Endothelial cell of umbilical vein (primary cell): Measurements from ENCODE around the gene COLEC11. TPM values are rescaled to one million over a fixed set of nuclear protein-coding genes. Genes with fewer than 3 reads are reported as not detected.

Source experiments
- BruUV-seq: library from RNA; stranded (reverse); fragments of 400-500 nt; replicated peaks from 2 replicates; lab custom pipeline; 2021; lab: Mats Ljungman, UMichigan
- CTCF ChIA-PET: fragments of 300-600, 350-600 bp; sonication (Branson Sonifier 250); formaldehyde crosslinking; loops from one replicate; lab custom pipeline; 2021; ENCODE audit warnings: antibody characterized with exemption, inconsistent platforms; lab: Charles Lee
- POLR2A ChIA-PET: fragments of 300-600, 350-600 bp; sonication (Branson Sonifier 250); formaldehyde crosslinking; loops from one replicate; lab custom pipeline; 2021; ENCODE audit warnings: antibody characterized with exemption, inconsistent platforms; lab: Charles Lee
- DNase-seq: peaks from one replicate; pipeline ENCODE4 v3.0.0-alpha.2; 2011; ENCODE audit warnings: low read depth, low spot score
- FAIRE-seq: peaks from 2 replicates; lab custom pipeline; 2011; peaks lifted over from hg19 to GRCh38; lab: Jason Lieb, UNC
- H2AFZ ChIP-seq: 2 replicates; pipeline ENCODE4 v1.6.0; 2012; ENCODE audit warnings: low read depth, low read length, control low read depth, inconsistent platforms
- H3K27ac ChIP-seq: 2 replicates; pipeline ENCODE4 v1.5.1; 2011; ENCODE audit warnings: low read depth, mild to moderate bottlenecking, control low read depth, low read length, moderate library complexity; ENCODE audit not compliant: insufficient read depth
- H3K27me3 ChIP-seq, 2 experiments: 2 replicates each; pipeline versions ENCODE4 v1.6.0 to v1.6.1; 2011; ENCODE audit warnings: low read length in 2 of 2, mixed read lengths in 1 of 2; ENCODE audit not compliant: control insufficient read depth in 2 of 2, insufficient read depth in 2 of 2
- H3K36me3 ChIP-seq, 2 experiments: 2 replicates in 1 of 2; 3 replicates in 1 of 2; pipeline ENCODE4 v1.5.1; 2011; ENCODE audit warnings: low read length in 2 of 2, mild to moderate bottlenecking in 1 of 2, moderate library complexity in 1 of 2; ENCODE audit not compliant: control insufficient read depth in 2 of 2, insufficient read depth in 2 of 2; ENCODE audit errors: extremely low read depth in 1 of 2
- H3K4me1 ChIP-seq: 3 replicates; pipeline ENCODE4 v1.5.1; 2011; ENCODE audit warnings: mild to moderate bottlenecking, low read length; ENCODE audit not compliant: control insufficient read depth, insufficient read depth; ENCODE audit errors: extremely low read depth
- H3K4me2 ChIP-seq: 2 replicates; pipeline ENCODE4 v1.6.1; 2011; ENCODE audit warnings: low read length, control low read depth, mixed read lengths; ENCODE audit not compliant: insufficient read depth
- H3K4me3 ChIP-seq, 3 experiments: fragments of 200-600 bp in 1 of 3; sonication (generic), shearing (Covaris generic) in 1 of 3; replicated peaks in 1 of 3; 2 replicates each; pipeline ENCODE4 v1.5.1; 2011 to 2016; ENCODE audit warnings: control low read depth in 3 of 3, low read length in 3 of 3, mild to moderate bottlenecking in 2 of 3, inconsistent platforms in 1 of 3, low read depth in 1 of 3, moderate library complexity in 1 of 3; ENCODE audit not compliant: insufficient read depth in 1 of 3
- H3K79me2 ChIP-seq: 2 replicates; pipeline ENCODE4 v1.6.0; 2012; ENCODE audit warnings: low read length, inconsistent platforms; ENCODE audit not compliant: control insufficient read depth, insufficient read depth
- H3K9ac ChIP-seq: replicated peaks from 2 replicates; pipeline ENCODE3; 2011; ENCODE audit warnings: low read length, control low read depth; ENCODE audit not compliant: insufficient read depth; ENCODE audit errors: extremely low read depth
- H3K9me1 ChIP-seq: replicated peaks from 3 replicates; pipeline ENCODE4 v1.6.0; 2011; ENCODE audit warnings: mild to moderate bottlenecking, low read length; ENCODE audit not compliant: control insufficient read depth, insufficient read depth; ENCODE audit errors: extremely low read depth
- H3K9me3 ChIP-seq: replicated peaks from 2 replicates; pipeline ENCODE4 v1.5.1; 2012; ENCODE audit warnings: low read length, inconsistent platforms; ENCODE audit not compliant: control insufficient read depth, insufficient read depth
- H4K20me1 ChIP-seq: replicated peaks from 2 replicates; pipeline ENCODE3; 2011; ENCODE audit warnings: mild to moderate bottlenecking, low read length; ENCODE audit not compliant: control insufficient read depth, insufficient read depth; ENCODE audit errors: extremely low read depth
- CTCF ChIP-seq, 2 donors: IDR thresholded peaks; 1 replicate in 1 of 2; 2 replicates in 1 of 2; pipeline ENCODE4 v1.5.1; 2011; ENCODE audit warnings: low read length in 2 of 2, mild to moderate bottlenecking in 2 of 2, moderate library complexity in 2 of 2, control low read depth in 1 of 2, inconsistent platforms in 1 of 2, low read depth in 1 of 2; ENCODE audit not compliant: insufficient read depth in 1 of 2; ENCODE audit errors: extremely low read depth in 1 of 2
- EZH2 ChIP-seq: IDR thresholded peaks from 2 replicates; pipeline ENCODE4 v1.6.1; 2012; ENCODE audit warnings: borderline replicate concordance, low read depth, mild to moderate bottlenecking, moderate library complexity, low read length, inconsistent platforms; ENCODE audit not compliant: severe bottlenecking
- FOS ChIP-seq: IDR thresholded peaks from 2 replicates; pipeline ENCODE4 v1.6.1; 2011; ENCODE audit warnings: mild to moderate bottlenecking, low read length, moderate library complexity, borderline replicate concordance; ENCODE audit not compliant: insufficient read depth
- GATA2 ChIP-seq: IDR thresholded peaks from 2 replicates; pipeline ENCODE4 v1.7.0; 2011; ENCODE audit warnings: low read depth, mild to moderate bottlenecking, moderate library complexity, mixed read lengths, low read length; ENCODE audit not compliant: insufficient read length, insufficient read depth
- JUN ChIP-seq: IDR thresholded peaks from 2 replicates; pipeline ENCODE4 v1.6.1; 2011; ENCODE audit warnings: borderline replicate concordance, low read depth; ENCODE audit not compliant: insufficient read length, insufficient read depth
- MYC ChIP-seq: IDR thresholded peaks from one replicate; pipeline ENCODE4 v1.6.1; 2011; ENCODE audit warnings: mild to moderate bottlenecking, low read depth, low read length
- POLR2A ChIP-seq: IDR thresholded peaks from 2 replicates; pipeline ENCODE4 v1.6.1; 2012; ENCODE audit warnings: low read depth, mild to moderate bottlenecking, control low read depth, low read length
- POLR2AphosphoS5 ChIP-seq: IDR thresholded peaks from 2 replicates; pipeline ENCODE4 v1.6.1; 2012; ENCODE audit warnings: low read depth, mild to moderate bottlenecking, control low read depth, low read length, moderate library complexity; ENCODE audit not compliant: insufficient read depth
- dilution Hi-C: fragments of 300-500 bp; cut with MboI; formaldehyde crosslinking; loops from one replicate; pipeline ENCODE4 v1.15.0; 2019; ENCODE audit warnings: low sequenced_read_pairs; ENCODE audit not compliant: extremely low pct_ligation_motif_present
- intact Hi-C: fragments of 100-400 bp; cut with micrococcal nuclease; formaldehyde crosslinking; loops from one replicate; pipeline ENCODE4 v1.10.0; 2022
- polyA plus RNA-seq, 4 experiments: library from polyadenylated mRNA; depleted of rRNA in 3 of 4; stranded (reverse) in 3 of 4; unstranded in 1 of 4; fragments of >200 nt; gene quantifications; 2 replicates each; pipeline versions ENCODE4 v1.2.1 to v1.2.3, GENCODE V29; 2011 to 2012; ENCODE audit warnings: missing spikeins in 1 of 4
- total RNA-seq: library from RNA; stranded (reverse); gene quantifications from 2 replicates; pipeline ENCODE4 v1.2.3, GENCODE V29; 2021
- TF ChIP-seq, protein P1 (sequence below): IDR thresholded peaks from 2 replicates; pipeline ENCODE4 v1.6.1; 2011; ENCODE audit not compliant: insufficient read depth, insufficient read length

The COLEC11 gene
- total and polyA plus RNA-seq, 2 donors (not counting 3 experiments of a cell fraction or from before 2014, with no cell fraction given), result 0.15 TPM; not detected in 1

- Histone ChIP-seq H3K9ac (no peak overlapping the region), H3K9me3 (no peaks in the 10 kb centered on the region), H3K27ac (no peak overlapping the region), H3K9me1 (no peaks in the 10 kb centered on the region), H4K20me1 (no peaks in the 10 kb centered on the region), H3K79me2 (no peaks in the 10 kb centered on the region), H3K4me3 (no peak overlapping the region), H3K4me2 (no peak overlapping the region), H3K4me1 (peaks cover 2% of the 10 kb centered on the region), H3K27me3 (no peaks in the 10 kb centered on the region), H2AFZ (no peak overlapping the region), H3K36me3 (no peaks in the 10 kb centered on the region)
- dilution Hi-C loops (no loop called here), intact Hi-C loops (loop anchor here (5.0 kb wide), 2 partner anchors 77 to 352 kb away; partner anchors contain the start of gene RPS7)
- DNase-seq, result no peak
- CTCF ChIA-PET, result interaction anchor here (4.1 kb wide), 1 partner anchor 231 kb away, joined by 41 read pairs; no protein-coding TSS in a partner anchor
- no peak for TF ChIP-seq GATA2
- POLR2A ChIA-PET, result no interaction called here
- no peak for FAIRE-seq
- no TSS peak for BruUV-seq
Observed at GRCh38 chr2:3654531-3655225, 59.8 kb downstream of the COLEC11 start.

DNA sequence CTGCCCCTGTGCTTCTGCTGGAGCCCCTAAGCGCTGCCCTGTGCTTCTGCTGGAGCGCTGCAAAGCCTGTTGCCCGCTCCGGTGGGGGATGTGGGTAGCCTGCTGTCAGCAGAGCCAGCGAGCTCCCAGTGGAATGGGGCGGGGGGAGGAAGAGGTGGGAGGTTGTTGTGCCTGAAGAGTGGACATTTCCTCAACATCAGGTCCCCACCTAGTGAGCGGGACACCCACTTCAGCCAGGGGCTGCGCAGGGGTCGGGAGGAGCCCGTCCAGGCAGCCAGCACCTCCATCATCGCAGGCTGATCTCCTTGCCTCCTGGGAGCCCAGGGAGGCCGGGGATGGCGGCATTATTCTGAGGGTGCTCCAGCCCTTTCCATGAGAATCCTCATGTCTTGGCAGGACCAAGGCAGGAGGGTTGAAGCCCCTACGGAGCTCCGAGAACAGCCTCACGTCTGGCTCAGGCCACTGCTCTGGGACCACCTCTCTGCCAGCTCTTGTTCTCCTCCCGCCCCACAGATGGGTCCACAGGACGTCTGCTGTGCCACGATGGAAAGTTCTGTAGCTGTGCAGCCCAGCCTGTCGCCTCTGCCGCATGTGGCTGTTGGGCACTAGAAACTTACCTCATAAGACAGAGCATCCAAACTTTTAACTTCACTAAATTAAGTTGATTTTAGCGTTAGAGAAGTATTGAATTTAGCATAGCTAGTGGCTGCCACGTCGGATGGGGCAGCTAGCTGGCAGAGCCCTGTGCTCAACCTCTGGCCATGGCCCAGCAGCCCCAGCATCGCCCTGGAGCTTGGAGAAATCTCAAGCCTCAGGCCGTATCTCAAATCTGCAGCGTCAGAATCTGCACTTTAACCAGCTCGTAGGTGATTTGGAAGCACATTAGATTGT lies 61.2 kb downstream of the COLEC11 start:
- no peaks in the 10 kb centered on the region for H3K79me2 ChIP-seq
- TF ChIP-seq, protein P1, sequence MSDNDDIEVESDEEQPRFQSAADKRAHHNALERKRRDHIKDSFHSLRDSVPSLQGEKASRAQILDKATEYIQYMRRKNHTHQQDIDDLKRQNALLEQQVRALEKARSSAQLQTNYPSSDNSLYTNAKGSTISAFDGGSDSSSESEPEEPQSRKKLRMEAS, result no peak
- TF ChIP-seq EZH2 (no peak), FOS (no peak), POLR2A (no peak), GATA2 (no peak), MYC (no peak), JUN (no peak), POLR2AphosphoS5 (no peak), CTCF (IDR thresholded peaks at IDR 0.05; ENCODE audit: extremely low read depth in 1 of 2, insufficient read depth in 1 of 2, low read depth in 1 of 2, low read length in 2 of 2) (no peak)

More for the DNA sequence above, 61.2 kb downstream of the COLEC11 start:
- Histone ChIP-seq H3K4me3 (no peak overlapping the region), H3K9me1 (no peaks in the 10 kb centered on the region), H4K20me1 (no peaks in the 10 kb centered on the region), H2AFZ (no peak overlapping the region), H3K36me3 (no peaks in the 10 kb centered on the region), H3K27ac (no peak overlapping the region), H3K4me1 (peaks cover 2% of the 10 kb centered on the region), H3K9ac (no peak overlapping the region), H3K4me2 (no peak overlapping the region), H3K9me3 (no peaks in the 10 kb centered on the region), H3K27me3 (no peaks in the 10 kb centered on the region)
- BruUV-seq, result no TSS peak
- DNase-seq, result no peak
- ChIA-PET CTCF (interaction anchor here (1.1 kb wide), 1 partner anchor 9 kb away, joined by 3 read pairs; no protein-coding TSS in a partner anchor), POLR2A (no interaction called here)
- intact Hi-C loops (no loop called here), dilution Hi-C loops (no loop called here)
- FAIRE-seq, result no peak
